H1 (cell line): Measurements from ENCODE around the gene HIBADH. TPM values are rescaled to one million over a fixed set of nuclear protein-coding genes. Genes with fewer than 3 reads are reported as not detected.

Experiments
- GABPA ChIP-seq: IDR thresholded peaks from 2 replicates; pipeline ENCODE4 v1.6.1; 2011; ENCODE audit warnings: mild to moderate bottlenecking, low read length, moderate library complexity, borderline replicate concordance; ENCODE audit not compliant: insufficient read depth
- POU5F1 ChIP-seq: IDR thresholded peaks from 2 replicates; pipeline ENCODE4 v1.6.1; 2011; ENCODE audit warnings: low read depth, mild to moderate bottlenecking, low read length, moderate library complexity
- polyA plus RNA-seq, 7 experiments: library from polyadenylated mRNA; depleted of rRNA in 3 of 7; stranded (reverse) in 5 of 7; unstranded in 2 of 7; fragments of >200 nt in 5 of 7; fragments of 200-250 nt in 2 of 7; gene quantifications; 1 replicate in 5 of 7; 2 replicates in 1 of 7; 4 replicates in 1 of 7; pipeline versions ENCODE4 v1.2.1 to v1.2.3, GENCODE V29; 2011 to 2013; ENCODE audit warnings: missing spikeins in 2 of 7, mixed read lengths in 2 of 7
- total RNA-seq: library from RNA; stranded (reverse); fragmentation: NEBNext Ultra II Directional; extraction: Animal tissue kit (Norgen Biotek cat#: 25700); gene quantifications from 2 replicates; pipeline ENCODE4 v1.2.1, GENCODE V29; 2021

HIBADH gene
- total and polyA plus RNA-seq, 2 of the 8 experiments (the other 6 are each of a cell fraction or from before 2014, with no cell fraction given) = 30.1 to 39.5 TPM

GRCh38 chr7:27579565-27579964, 83.1 kb downstream of the HIBADH start (continued):
- no peak for TF ChIP-seq GABPA
- TF ChIP-seq POU5F1 = no peak
